RWPE2 (cell line): ENCODE measurements around the gene ETV6.

ENCODE experiments used
- ATAC-seq: fragments of 200-7000 bp; cut with Tn5 transposase; 3 replicates; pipeline ENCODE4 v1.9.1; 2021; ENCODE audit warnings: low read depth
- DNase-seq: peaks from one replicate; pipeline ENCODE4 v3.0.0-alpha.2; 2020; ENCODE audit warnings: low spot score
- H3K27ac ChIP-seq: fragments of 450-650 bp; 2 replicates; pipeline ENCODE4 v1.5.1; 2017; ENCODE audit warnings: mild to moderate bottlenecking; ENCODE audit not compliant: poor library complexity, severe bottlenecking
- H3K27me3 ChIP-seq: fragments of 250-450 bp; sonication (Bioruptor Pico); 2 replicates; pipeline ENCODE4 v1.5.1; 2021; ENCODE audit warnings: mild to moderate bottlenecking, moderate library complexity; ENCODE audit not compliant: insufficient read depth, poor library complexity, severe bottlenecking
- H3K36me3 ChIP-seq: fragments of 250-450 bp; sonication (Bioruptor Pico); 2 replicates; pipeline ENCODE4 v1.5.1; 2020; ENCODE audit warnings: low read depth, mild to moderate bottlenecking, moderate library complexity
- H3K4me1 ChIP-seq: fragments of 250-450 bp; sonication (Bioruptor Pico); 2 replicates; pipeline ENCODE4 v1.5.1; 2021; ENCODE audit warnings: mild to moderate bottlenecking, moderate library complexity; ENCODE audit not compliant: insufficient read depth, poor library complexity, severe bottlenecking
- H3K4me3 ChIP-seq: fragments of 250-450 bp; sonication (Bioruptor Pico); 2 replicates; pipeline ENCODE4 v1.5.1; 2021; ENCODE audit warnings: mild to moderate bottlenecking, moderate library complexity; ENCODE audit not compliant: severe bottlenecking
- H3K9me3 ChIP-seq: fragments of 250-450 bp; sonication (Bioruptor Pico); 2 replicates; pipeline ENCODE4 v1.5.1; 2021; ENCODE audit warnings: mild to moderate bottlenecking, moderate library complexity; ENCODE audit not compliant: severe bottlenecking
- TF ChIP-seq, protein P1 (sequence below): fragments of 450-650 bp; IDR thresholded peaks from one replicate; pipeline ENCODE4 v1.5.1; 2017; ENCODE audit warnings: mild to moderate bottlenecking, moderate library complexity; ENCODE audit not compliant: poor library complexity, severe bottlenecking

The ETV6 gene

DNA sequence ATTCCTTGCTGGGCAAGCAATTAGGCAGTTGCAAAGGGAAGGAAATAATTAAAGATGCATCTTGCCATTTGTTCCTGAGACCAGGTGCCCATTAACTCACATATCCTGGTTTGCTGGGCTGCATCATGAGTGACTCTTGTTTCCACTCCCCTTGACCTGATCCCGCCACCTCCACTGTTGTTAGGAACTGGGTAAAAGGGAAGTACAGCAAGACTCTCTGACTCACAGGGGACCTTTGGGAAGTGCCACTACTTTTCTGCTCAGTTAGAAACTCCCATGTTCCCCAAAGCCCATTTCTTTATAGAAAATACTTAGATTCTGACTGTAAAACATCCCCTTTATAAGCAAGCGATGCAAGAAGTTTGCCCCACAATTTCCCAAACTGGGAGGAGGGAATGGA, 235.2 kb downstream of the ETV6 start:
- peaks cover 8% of the 10 kb centered on the region; the same call in 1 of the 2 replicates for H3K36me3 ChIP-seq

DNA sequence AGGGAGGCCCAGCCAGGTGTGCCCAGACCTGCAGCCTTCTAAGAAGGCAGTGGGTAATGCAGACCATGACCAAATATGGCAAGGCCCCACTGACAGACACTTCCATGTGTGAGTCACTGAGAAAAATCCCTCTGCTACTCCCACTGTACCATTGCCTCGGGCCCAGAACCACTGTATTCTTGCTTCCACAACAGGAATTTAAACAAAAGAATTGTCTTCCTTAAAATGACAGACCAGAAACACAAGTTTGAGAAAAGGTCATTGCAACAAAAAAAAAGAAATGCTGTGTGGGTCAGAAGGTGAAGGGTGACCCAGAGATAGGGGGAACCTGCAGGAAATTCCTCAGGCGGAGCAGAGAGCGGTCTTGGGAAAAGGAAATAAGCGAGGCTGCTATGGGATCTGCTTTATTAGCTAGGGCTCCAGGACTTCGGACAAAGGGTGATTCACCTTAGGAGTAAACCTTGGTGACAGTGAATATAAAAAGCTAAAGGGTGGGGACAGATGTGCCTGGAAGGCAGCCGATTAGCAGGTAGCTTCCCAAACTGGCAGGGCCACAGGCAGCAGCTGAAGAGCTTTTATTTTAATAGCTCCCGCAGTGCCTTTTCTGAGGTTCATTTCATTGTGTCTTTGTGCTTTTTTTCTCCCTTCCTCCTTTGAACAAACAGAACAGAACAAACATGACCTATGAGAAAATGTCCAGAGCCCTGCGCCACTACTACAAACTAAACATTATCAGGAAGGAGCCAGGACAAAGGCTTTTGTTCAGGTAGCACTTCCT, 236.0 kb downstream of the ETV6 start:
- ATAC-seq, result peak; percentile 97
- peaks cover 24% of the 10 kb centered on the region for H3K4me1 ChIP-seq
- peak overlapping the region; percentile 96 for H3K27ac ChIP-seq
- TF ChIP-seq, protein P1, sequence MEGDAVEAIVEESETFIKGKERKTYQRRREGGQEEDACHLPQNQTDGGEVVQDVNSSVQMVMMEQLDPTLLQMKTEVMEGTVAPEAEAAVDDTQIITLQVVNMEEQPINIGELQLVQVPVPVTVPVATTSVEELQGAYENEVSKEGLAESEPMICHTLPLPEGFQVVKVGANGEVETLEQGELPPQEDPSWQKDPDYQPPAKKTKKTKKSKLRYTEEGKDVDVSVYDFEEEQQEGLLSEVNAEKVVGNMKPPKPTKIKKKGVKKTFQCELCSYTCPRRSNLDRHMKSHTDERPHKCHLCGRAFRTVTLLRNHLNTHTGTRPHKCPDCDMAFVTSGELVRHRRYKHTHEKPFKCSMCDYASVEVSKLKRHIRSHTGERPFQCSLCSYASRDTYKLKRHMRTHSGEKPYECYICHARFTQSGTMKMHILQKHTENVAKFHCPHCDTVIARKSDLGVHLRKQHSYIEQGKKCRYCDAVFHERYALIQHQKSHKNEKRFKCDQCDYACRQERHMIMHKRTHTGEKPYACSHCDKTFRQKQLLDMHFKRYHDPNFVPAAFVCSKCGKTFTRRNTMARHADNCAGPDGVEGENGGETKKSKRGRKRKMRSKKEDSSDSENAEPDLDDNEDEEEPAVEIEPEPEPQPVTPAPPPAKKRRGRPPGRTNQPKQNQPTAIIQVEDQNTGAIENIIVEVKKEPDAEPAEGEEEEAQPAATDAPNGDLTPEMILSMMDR, result no peak
- H3K4me3 ChIP-seq, result no peak overlapping the region
- H3K36me3 ChIP-seq, result peaks cover 8% of the 10 kb centered on the region; the same call in 1 of the 2 replicates
- no peaks in the 10 kb centered on the region for H3K9me3 ChIP-seq
- peak; percentile 70 for DNase-seq
- no peaks in the 10 kb centered on the region for H3K27me3 ChIP-seq

More for the DNA sequence above, 235.2 kb downstream of the ETV6 start:
- DNase-seq (no peak), ATAC-seq (0 out of 3 replicates have a peak, but pooled peaks have one; percentile 29)
- Histone ChIP-seq H3K9me3 (no peaks in the 10 kb centered on the region), H3K4me3 (no peak overlapping the region), H3K27ac (peak overlapping the region; percentile 96), H3K27me3 (no peaks in the 10 kb centered on the region), H3K4me1 (peaks cover 24% of the 10 kb centered on the region)
- TF ChIP-seq, protein P1, result no peak

DNA sequence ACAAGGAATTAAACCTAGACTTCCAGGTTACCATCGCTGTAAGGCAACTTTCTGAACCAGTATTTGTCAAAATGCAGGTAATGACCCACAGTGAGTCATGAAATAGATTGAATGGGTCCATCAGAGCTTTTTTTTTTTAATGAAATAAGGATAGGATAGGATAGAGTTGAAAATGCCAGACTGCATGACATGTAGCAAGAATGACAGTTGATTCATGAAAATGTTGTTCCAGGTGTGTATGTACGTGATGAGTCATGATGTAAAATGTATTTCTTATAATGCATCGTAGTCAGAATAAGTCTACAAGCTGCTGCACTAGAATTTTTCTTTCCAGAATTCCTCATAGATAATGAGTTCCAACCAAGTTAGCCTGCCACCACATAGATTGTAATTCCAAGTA, 236.9 kb downstream of the ETV6 start:
- Histone ChIP-seq H3K27ac (peak overlapping the region; percentile 96), H3K4me1 (peaks cover 24% of the 10 kb centered on the region), H3K4me3 (no peak overlapping the region), H3K36me3 (peaks cover 8% of the 10 kb centered on the region; the same call in 1 of the 2 replicates), H3K27me3 (no peaks in the 10 kb centered on the region), H3K9me3 (no peaks in the 10 kb centered on the region)
- ATAC-seq (peak; percentile 59), DNase-seq (no peak)
- TF ChIP-seq, protein P1, result no peak

DNA sequence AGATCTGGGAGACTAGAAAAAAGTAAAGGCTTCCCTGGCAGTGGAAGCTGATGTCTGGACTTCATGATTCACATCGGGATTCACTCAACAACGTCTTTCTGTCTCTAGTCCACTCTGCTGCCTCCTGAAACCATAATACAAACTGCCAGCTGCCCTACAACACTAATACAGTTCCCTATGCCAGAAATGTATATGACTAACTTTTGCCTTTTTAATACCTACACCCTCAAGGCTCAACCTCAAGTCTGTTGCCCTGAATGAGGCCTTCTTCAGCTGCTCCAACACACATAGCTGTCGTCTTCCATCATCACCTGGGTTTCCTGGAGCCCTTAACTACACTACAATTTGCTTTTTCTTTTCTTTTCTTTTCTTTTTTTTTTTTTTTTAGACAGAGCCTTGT, 238.6 kb downstream of the ETV6 start:
- ATAC-seq, result no peak
- Histone ChIP-seq H3K36me3 (peaks cover 8% of the 10 kb centered on the region; the same call in 1 of the 2 replicates), H3K9me3 (no peaks in the 10 kb centered on the region), H3K27me3 (no peaks in the 10 kb centered on the region), H3K4me1 (peaks cover 24% of the 10 kb centered on the region), H3K27ac (no peak overlapping the region), H3K4me3 (no peak overlapping the region)
- TF ChIP-seq, protein P1, result no peak
- DNase-seq, result no peak

DNA sequence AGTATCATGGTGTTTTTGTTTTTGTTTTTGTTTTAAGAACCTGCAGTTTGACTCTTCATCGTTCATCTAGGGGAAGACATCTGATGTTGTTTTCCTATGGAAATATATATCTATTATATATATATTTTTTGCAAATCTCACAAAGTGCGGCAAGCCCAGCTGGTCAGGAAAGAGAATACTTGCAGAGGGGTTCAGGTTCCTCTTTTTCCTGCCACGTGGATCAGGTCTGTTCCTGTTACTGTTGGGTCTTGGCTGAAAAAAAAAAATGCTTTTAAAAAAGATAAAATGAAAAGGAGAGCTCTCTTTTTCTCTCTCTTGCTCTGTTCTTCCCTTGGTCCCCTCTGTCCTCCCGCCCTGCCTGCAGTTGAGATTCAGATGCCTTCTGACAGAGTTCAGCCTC, 241.9 kb downstream of the ETV6 start:
- DNase-seq, result no peak
- Histone ChIP-seq H3K4me1 (peaks cover 4% of the 10 kb centered on the region), H3K4me3 (no peak overlapping the region), H3K9me3 (no peaks in the 10 kb centered on the region), H3K27ac (no peak overlapping the region), H3K27me3 (no peaks in the 10 kb centered on the region), H3K36me3 (peaks cover 8% of the 10 kb centered on the region; the same call in 1 of the 2 replicates)
- TF ChIP-seq, protein P1, result no peak
- ATAC-seq, result no peak
